HEK293 (cell line): ENCODE results near the gene PCNX3.

Source experiments
- ZBTB21 ChIP-seq: fragments of 450-650 bp; formaldehyde crosslinking; IDR thresholded peaks from 2 replicates; pipeline ENCODE4 v1.5.1; 2017; ENCODE audit warnings: missing biosample characterization, missing genetic modification characterization
- TF ChIP-seq, protein P1 (sequence below): fragments of 450-650 bp; formaldehyde crosslinking; IDR thresholded peaks from 2 replicates; pipeline ENCODE4 v1.5.1; 2016; ENCODE audit warnings: missing biosample characterization, missing genetic modification characterization
- TF ChIP-seq, protein P2 (sequence below): fragments of 450-650 bp; formaldehyde crosslinking; IDR thresholded peaks from 2 replicates; pipeline ENCODE4 v1.5.1; 2016; ENCODE audit warnings: missing biosample characterization, missing genetic modification characterization, low read depth
- TF ChIP-seq, protein P3 (sequence below): fragments of 450-650 bp; formaldehyde crosslinking; conservative IDR thresholded peaks from 2 replicates; pipeline ENCODE4 v1.5.1; 2016; ENCODE audit warnings: low read depth, missing biosample characterization, missing genetic modification characterization
- TF ChIP-seq, protein P4 (sequence below): fragments of 450-650 bp; formaldehyde crosslinking; IDR thresholded peaks from 2 replicates; pipeline ENCODE4 v1.5.1; 2016; ENCODE audit warnings: missing biosample characterization, missing genetic modification characterization, low read depth

- TF ChIP-seq, protein P1, sequence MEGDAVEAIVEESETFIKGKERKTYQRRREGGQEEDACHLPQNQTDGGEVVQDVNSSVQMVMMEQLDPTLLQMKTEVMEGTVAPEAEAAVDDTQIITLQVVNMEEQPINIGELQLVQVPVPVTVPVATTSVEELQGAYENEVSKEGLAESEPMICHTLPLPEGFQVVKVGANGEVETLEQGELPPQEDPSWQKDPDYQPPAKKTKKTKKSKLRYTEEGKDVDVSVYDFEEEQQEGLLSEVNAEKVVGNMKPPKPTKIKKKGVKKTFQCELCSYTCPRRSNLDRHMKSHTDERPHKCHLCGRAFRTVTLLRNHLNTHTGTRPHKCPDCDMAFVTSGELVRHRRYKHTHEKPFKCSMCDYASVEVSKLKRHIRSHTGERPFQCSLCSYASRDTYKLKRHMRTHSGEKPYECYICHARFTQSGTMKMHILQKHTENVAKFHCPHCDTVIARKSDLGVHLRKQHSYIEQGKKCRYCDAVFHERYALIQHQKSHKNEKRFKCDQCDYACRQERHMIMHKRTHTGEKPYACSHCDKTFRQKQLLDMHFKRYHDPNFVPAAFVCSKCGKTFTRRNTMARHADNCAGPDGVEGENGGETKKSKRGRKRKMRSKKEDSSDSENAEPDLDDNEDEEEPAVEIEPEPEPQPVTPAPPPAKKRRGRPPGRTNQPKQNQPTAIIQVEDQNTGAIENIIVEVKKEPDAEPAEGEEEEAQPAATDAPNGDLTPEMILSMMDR (tag by site-specific recombination), result no peak
- TF ChIP-seq, protein P2, sequence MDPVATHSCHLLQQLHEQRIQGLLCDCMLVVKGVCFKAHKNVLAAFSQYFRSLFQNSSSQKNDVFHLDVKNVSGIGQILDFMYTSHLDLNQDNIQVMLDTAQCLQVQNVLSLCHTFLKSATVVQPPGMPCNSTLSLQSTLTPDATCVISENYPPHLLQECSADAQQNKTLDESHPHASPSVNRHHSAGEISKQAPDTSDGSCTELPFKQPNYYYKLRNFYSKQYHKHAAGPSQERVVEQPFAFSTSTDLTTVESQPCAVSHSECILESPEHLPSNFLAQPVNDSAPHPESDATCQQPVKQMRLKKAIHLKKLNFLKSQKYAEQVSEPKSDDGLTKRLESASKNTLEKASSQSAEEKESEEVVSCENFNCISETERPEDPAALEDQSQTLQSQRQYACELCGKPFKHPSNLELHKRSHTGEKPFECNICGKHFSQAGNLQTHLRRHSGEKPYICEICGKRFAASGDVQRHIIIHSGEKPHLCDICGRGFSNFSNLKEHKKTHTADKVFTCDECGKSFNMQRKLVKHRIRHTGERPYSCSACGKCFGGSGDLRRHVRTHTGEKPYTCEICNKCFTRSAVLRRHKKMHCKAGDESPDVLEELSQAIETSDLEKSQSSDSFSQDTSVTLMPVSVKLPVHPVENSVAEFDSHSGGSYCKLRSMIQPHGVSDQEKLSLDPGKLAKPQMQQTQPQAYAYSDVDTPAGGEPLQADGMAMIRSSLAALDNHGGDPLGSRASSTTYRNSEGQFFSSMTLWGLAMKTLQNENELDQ (tag by site-specific recombination), result no peak
- no peak for TF ChIP-seq ZBTB21 (tag by site-specific recombination)
- TF ChIP-seq, protein P3, sequence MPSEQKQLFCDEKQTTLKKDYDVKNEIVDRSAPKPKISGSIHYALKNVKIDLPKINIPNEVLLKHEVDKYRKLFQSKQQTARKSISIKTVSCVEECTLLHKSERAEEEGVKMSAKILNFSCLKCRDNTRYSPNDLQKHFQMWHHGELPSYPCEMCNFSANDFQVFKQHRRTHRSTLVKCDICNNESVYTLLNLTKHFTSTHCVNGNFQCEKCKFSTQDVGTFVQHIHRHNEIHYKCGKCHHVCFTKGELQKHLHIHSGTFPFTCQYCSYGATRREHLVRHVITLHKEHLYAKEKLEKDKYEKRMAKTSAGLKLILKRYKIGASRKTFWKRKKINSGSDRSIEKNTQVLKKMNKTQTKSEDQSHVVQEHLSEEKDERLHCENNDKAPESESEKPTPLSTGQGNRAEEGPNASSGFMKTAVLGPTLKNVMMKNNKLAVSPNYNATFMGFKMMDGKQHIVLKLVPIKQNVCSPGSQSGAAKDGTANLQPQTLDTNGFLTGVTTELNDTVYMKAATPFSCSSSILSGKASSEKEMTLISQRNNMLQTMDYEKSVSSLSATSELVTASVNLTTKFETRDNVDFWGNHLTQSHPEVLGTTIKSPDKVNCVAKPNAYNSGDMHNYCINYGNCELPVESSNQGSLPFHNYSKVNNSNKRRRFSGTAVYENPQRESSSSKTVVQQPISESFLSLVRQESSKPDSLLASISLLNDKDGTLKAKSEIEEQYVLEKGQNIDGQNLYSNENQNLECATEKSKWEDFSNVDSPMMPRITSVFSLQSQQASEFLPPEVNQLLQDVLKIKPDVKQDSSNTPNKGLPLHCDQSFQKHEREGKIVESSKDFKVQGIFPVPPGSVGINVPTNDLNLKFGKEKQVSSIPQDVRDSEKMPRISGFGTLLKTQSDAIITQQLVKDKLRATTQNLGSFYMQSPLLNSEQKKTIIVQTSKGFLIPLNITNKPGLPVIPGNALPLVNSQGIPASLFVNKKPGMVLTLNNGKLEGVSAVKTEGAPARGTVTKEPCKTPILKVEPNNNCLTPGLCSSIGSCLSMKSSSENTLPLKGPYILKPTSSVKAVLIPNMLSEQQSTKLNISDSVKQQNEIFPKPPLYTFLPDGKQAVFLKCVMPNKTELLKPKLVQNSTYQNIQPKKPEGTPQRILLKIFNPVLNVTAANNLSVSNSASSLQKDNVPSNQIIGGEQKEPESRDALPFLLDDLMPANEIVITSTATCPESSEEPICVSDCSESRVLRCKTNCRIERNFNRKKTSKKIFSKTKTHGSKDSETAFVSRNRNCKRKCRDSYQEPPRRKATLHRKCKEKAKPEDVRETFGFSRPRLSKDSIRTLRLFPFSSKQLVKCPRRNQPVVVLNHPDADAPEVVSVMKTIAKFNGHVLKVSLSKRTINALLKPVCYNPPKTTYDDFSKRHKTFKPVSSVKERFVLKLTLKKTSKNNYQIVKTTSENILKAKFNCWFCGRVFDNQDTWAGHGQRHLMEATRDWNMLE (tag by site-specific recombination), result no peak
- TF ChIP-seq, protein P4, sequence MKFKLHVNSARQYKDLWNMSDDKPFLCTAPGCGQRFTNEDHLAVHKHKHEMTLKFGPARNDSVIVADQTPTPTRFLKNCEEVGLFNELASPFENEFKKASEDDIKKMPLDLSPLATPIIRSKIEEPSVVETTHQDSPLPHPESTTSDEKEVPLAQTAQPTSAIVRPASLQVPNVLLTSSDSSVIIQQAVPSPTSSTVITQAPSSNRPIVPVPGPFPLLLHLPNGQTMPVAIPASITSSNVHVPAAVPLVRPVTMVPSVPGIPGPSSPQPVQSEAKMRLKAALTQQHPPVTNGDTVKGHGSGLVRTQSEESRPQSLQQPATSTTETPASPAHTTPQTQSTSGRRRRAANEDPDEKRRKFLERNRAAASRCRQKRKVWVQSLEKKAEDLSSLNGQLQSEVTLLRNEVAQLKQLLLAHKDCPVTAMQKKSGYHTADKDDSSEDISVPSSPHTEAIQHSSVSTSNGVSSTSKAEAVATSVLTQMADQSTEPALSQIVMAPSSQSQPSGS (tag by site-specific recombination), result no peak
Observed at GRCh38 chr11:65576232-65576866, 39.2 kb upstream of the PCNX3 start.
